ENCODE data around the gene ELAVL4. TPM values are rescaled to one million over a fixed set of nuclear protein-coding genes. Genes with fewer than 3 reads are reported as not detected.

Gene ELAVL4
- total RNA-seq, 6 donors from 2014 or later, result 0.10 to 0.20 TPM; not detected in 4

- Histone ChIP-seq H3K4me3 (no peak overlapping the region), H3K36me3 (no peaks in the 10 kb centered on the region), H3K27ac (no peak overlapping the region), H3K4me1 (no peaks in the 10 kb centered on the region), H3K27me3 (no peaks in the 10 kb centered on the region), H3K9me3 (no peaks in the 10 kb centered on the region)
- no peak for ATAC-seq (ENCODE audit: low FRiP score in 2 of 2)
- DNase-seq, result no peak
- TF ChIP-seq EP300 (IDR thresholded peaks at IDR 0.05) (no peak), CTCF (IDR thresholded peaks at IDR 0.05) (no peak), POLR2AphosphoS5 (IDR thresholded peaks at IDR 0.05) (no peak), POLR2A (IDR thresholded peaks at IDR 0.05) (no peak)
- WGBS, 2 donors, result 50 to 60% methylated on average over 1 of the region's 1 CpG
Measured at GRCh38 chr1:50196081-50196480, 87.4 kb downstream of the ELAVL4 start.

- H3K27me3 ChIP-seq, result no peaks in the 10 kb centered on the region
- TF ChIP-seq POLR2AphosphoS5 (IDR thresholded peaks at IDR 0.05) (no peak), EP300 (IDR thresholded peaks at IDR 0.05) (no peak), POLR2A (IDR thresholded peaks at IDR 0.05) (no peak), CTCF (IDR thresholded peaks at IDR 0.05) (no peak)
- ATAC-seq (ENCODE audit: low FRiP score in 2 of 2) (no peak), DNase-seq (no peak)
- no peak overlapping the region for H3K27ac ChIP-seq
- H3K36me3 ChIP-seq, result no peaks in the 10 kb centered on the region
- no peaks in the 10 kb centered on the region for H3K9me3 ChIP-seq
- H3K4me3 ChIP-seq, result no peak overlapping the region
- 87 to 91% methylated on average over 3 of the region's 3 CpGs for WGBS, 2 donors
- no peaks in the 10 kb centered on the region for H3K4me1 ChIP-seq
Measured at GRCh38 chr1:50197216-50197615, 88.5 kb downstream of the ELAVL4 start.

- 51 to 57% methylated on average over 2 of the region's 2 CpGs for WGBS, 2 donors
- TF ChIP-seq CTCF (IDR thresholded peaks at IDR 0.05) (no peak), POLR2AphosphoS5 (IDR thresholded peaks at IDR 0.05) (no peak), POLR2A (IDR thresholded peaks at IDR 0.05) (no peak), EP300 (IDR thresholded peaks at IDR 0.05) (no peak)
Measured at GRCh38 chr1:50208315-50208714, 99.6 kb downstream of the ELAVL4 start.

GRCh38 chr1:50208756-50209155 is 100.0 kb downstream of the ELAVL4 start:
- H3K4me1 ChIP-seq, result no peaks in the 10 kb centered on the region
- TF ChIP-seq EP300 (IDR thresholded peaks at IDR 0.05) (no peak), CTCF (IDR thresholded peaks at IDR 0.05) (no peak), POLR2A (IDR thresholded peaks at IDR 0.05) (no peak)
- 15 to 24% methylated on average over 1 of the region's 1 CpG for WGBS, 2 donors
- H3K36me3 ChIP-seq, result no peaks in the 10 kb centered on the region
- H3K27ac ChIP-seq, result no peak overlapping the region
- H3K9me3 ChIP-seq, result no peaks in the 10 kb centered on the region
- DNase-seq, result no peak
- no peaks in the 10 kb centered on the region for H3K27me3 ChIP-seq
- no peak overlapping the region for H3K4me3 ChIP-seq
- ATAC-seq (ENCODE audit: low FRiP score in 2 of 2), result no peak

More at GRCh38 chr1:50208315-50208714, 99.6 kb downstream of the ELAVL4 start:
- ATAC-seq (ENCODE audit: low FRiP score in 2 of 2) (no peak), DNase-seq (no peak)
- H3K4me3 ChIP-seq, result no peak overlapping the region
- no peaks in the 10 kb centered on the region for H3K4me1 ChIP-seq
- H3K27me3 ChIP-seq, result no peaks in the 10 kb centered on the region
- no peaks in the 10 kb centered on the region for H3K9me3 ChIP-seq
- no peaks in the 10 kb centered on the region for H3K36me3 ChIP-seq
- H3K27ac ChIP-seq, result no peak overlapping the region

GRCh38 chr1:50209749-50210148 is 101.0 kb downstream of the ELAVL4 start:
- DNase-seq (no peak), ATAC-seq (ENCODE audit: low FRiP score in 2 of 2) (no peak)
- TF ChIP-seq POLR2AphosphoS5 (IDR thresholded peaks at IDR 0.05), result no peak
- no peak for TF ChIP-seq EP300 (IDR thresholded peaks at IDR 0.05)
- Histone ChIP-seq H3K27ac (no peak overlapping the region), H3K4me1 (no peaks in the 10 kb centered on the region), H3K4me3 (no peak overlapping the region), H3K9me3 (no peaks in the 10 kb centered on the region), H3K27me3 (no peaks in the 10 kb centered on the region), H3K36me3 (no peaks in the 10 kb centered on the region)
- WGBS, 2 donors, result 46 to 69% methylated on average over 1 of the region's 1 CpG

All from upper lobe of left lung (tissue), 6 donors.